GM10266 (cell line): Measurements from ENCODE around the gene AGR2.

Source experiments
- DNase-seq: peaks from one replicate; pipeline ENCODE4 v3.0.0; 2012; ENCODE audit errors: extremely low spot score
- TF ChIP-seq, protein P1 (sequence below): IDR thresholded peaks from 2 replicates; pipeline ENCODE4 v1.5.1; 2012; ENCODE audit warnings: mild to moderate bottlenecking, low read depth; ENCODE audit not compliant: control insufficient read depth, insufficient read depth; ENCODE audit errors: missing control alignments

AGR2 gene

DNA sequence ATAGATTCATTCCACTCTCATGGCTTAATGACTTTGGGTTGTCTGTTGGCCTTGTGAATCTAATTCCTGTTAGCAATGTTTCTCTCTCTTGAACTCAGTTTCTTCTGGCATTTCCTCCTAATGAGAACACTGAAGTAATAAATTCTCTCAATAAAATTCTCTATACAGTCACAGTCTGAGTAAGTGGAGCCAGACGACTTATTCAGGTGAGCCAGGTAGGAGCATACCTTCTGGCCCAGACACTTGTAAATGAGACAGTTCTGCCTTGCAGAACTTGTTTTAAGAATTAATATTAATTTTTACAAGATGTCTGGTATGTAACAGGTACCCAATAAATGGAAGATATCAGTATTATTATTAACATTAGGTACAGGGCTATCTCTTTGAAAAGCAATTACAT lies 28.6 kb upstream of the AGR2 start:
- TF ChIP-seq, protein P1, sequence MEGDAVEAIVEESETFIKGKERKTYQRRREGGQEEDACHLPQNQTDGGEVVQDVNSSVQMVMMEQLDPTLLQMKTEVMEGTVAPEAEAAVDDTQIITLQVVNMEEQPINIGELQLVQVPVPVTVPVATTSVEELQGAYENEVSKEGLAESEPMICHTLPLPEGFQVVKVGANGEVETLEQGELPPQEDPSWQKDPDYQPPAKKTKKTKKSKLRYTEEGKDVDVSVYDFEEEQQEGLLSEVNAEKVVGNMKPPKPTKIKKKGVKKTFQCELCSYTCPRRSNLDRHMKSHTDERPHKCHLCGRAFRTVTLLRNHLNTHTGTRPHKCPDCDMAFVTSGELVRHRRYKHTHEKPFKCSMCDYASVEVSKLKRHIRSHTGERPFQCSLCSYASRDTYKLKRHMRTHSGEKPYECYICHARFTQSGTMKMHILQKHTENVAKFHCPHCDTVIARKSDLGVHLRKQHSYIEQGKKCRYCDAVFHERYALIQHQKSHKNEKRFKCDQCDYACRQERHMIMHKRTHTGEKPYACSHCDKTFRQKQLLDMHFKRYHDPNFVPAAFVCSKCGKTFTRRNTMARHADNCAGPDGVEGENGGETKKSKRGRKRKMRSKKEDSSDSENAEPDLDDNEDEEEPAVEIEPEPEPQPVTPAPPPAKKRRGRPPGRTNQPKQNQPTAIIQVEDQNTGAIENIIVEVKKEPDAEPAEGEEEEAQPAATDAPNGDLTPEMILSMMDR, result no peak
- no peak for DNase-seq

DNA sequence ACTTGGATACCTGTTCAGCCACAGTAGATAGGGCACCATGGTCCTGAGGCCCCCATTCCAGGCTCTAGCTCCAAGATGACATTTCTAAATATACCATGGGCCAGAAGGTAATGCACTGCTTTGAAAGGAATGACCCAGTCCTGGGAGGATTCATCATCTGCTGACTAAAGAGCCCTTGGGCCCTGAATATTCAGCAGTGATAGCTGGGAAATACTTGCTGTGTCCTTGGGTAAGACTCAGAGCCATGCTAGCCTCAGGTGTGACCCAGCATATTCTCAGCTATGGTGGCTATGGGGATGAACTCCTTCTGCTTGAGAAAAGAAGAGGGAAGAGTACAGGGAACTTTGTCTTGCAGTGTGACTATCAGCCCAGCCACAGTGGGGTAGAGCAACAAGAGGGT lies 21.3 kb upstream of the AGR2 start:
- DNase-seq, result no peak
- TF ChIP-seq, protein P1, result no peak

DNA sequence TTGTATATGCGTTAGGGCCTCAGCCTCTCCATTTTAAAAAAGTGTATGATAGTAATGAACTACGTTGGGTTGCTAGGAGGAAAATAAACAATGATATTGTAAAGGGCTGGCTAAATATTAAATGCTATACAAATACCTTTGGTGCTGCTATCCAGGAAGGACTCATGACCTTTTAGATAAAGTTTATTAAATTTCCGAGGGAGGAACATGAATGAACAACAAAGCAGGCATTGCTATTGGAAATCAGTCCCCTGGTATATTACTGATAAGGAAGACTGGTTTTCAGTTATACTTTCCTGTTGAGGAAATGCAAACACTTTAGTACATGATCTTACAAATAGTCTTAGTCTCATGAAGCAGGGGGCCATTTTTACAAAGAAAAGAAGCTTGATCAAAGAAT lies 17.2 kb upstream of the AGR2 start:
- TF ChIP-seq, protein P1, result no peak
- no peak for DNase-seq

DNA sequence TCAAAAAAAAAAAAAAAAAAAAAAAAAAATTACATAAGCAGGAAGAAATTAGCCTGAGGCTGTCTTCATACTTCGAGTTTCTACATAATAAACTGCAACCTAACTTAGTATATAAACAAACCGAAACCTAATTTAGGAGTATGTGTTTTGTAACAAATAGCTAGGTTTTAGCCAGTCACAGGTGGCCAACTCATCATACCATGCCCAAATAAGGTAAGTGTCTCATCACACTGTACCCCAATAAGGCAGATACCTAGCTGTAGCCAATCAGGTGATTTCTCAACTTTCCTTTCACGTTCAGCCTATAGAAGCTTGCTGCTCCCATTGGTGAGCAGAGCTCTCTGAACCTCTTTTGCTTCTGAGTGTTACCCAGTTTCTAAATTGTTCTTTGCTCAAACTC lies 13.9 kb upstream of the AGR2 start:
- DNase-seq, result no peak
- TF ChIP-seq, protein P1, result no peak

DNA sequence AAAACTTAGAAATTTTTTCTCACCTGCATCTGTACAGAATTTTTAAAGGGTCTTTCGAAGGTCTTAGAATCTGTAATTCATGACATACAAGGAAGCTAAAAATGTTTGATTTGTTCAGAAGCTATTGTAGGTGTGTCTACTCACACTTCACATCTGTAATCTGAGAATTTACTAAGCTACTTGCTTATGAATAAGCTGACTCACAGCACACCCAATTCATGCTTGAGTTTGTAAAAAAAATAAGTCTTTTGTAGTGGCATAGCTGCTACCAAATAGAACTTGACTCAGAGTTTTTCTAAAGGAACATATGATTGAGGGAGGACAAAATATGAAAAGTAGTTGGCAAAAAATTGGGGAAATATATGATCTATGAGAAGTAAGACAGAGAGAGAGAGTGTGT lies 12.7 kb upstream of the AGR2 start:
- no peak for DNase-seq
- TF ChIP-seq, protein P1, result no peak

DNA sequence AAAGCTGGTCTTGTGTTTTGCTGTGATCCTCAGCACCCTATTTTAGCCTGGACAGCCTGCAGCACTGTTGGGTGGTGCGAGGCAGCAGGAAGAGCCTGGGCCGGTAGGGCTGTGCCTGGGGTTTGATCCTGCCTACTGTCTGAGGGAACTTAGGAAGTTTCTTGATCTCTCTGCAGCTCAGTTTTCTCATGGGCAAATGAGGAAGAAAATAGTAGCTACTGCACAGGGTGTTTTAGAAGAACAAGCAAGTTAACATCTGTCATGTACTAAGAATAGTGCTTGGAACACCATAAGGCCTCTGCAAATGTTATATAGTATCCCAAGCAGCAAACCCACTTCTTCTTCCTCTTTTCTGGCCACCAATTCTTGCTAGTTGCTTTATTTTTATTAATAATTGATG lies 12.0 kb upstream of the AGR2 start:
- TF ChIP-seq, protein P1, result no peak
- DNase-seq, result no peak

DNA sequence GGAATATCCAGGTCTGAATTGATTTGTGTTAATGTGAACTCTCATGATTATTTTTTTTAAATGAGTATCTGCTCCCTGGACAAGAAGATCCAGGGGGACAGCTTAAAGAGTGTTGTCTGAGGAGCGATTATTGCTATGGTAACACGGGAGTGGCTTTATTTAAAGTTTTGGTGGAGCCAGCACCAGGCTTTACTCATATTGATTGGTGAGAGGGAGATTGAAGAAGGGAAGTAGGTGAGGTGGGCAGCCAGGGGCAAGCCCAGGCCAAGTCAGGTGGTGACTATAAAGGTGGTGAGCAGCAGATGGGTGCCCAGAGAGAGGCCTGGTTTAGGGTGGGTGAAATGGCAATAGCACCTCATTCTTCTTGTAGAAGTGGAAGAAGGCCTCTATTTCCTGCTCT lies 10.2 kb upstream of the AGR2 start:
- TF ChIP-seq, protein P1, result no peak
- DNase-seq, result no peak

DNA sequence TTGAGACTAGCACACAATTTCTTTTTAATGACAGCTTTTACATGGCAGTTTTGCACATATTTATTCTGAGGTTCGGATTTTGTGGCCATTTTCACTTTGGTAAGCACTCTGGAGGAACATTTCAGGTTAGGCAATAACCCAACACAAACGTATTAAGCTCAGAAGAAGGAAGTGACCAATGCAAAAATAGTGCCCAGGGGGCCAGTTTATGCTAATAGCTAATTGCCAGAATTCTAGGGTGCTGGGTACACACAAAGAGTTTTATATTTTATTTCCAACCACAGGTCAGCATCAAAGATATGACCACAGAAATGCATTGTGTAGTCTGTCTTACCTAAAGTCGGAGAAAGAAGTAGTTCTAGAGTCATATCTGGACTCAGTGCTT lies 8.4 kb upstream of the AGR2 start:
- DNase-seq, result no peak
- TF ChIP-seq, protein P1, result no peak
